B cell (primary cell): Measurements from ENCODE around the gene MAGED2.

ENCODE experiments used
- EZH2 ChIP-seq: IDR thresholded peaks from 2 replicates; pipeline ENCODE4 v1.6.1; 2012; ENCODE audit warnings: borderline replicate concordance, low read depth, mild to moderate bottlenecking, moderate library complexity, low read length; ENCODE audit not compliant: insufficient read depth, poor library complexity, severe bottlenecking
- TF ChIP-seq, protein P1 (sequence below): fragments of 200-600 bp; IDR thresholded peaks from one replicate; pipeline ENCODE4 v1.8.0; 2022; ENCODE audit warnings: antibody characterized with exemption, mild to moderate bottlenecking

GRCh38 chrX:54838583-54838982, 31.0 kb downstream of the MAGED2 start:
- TF ChIP-seq, protein P1, sequence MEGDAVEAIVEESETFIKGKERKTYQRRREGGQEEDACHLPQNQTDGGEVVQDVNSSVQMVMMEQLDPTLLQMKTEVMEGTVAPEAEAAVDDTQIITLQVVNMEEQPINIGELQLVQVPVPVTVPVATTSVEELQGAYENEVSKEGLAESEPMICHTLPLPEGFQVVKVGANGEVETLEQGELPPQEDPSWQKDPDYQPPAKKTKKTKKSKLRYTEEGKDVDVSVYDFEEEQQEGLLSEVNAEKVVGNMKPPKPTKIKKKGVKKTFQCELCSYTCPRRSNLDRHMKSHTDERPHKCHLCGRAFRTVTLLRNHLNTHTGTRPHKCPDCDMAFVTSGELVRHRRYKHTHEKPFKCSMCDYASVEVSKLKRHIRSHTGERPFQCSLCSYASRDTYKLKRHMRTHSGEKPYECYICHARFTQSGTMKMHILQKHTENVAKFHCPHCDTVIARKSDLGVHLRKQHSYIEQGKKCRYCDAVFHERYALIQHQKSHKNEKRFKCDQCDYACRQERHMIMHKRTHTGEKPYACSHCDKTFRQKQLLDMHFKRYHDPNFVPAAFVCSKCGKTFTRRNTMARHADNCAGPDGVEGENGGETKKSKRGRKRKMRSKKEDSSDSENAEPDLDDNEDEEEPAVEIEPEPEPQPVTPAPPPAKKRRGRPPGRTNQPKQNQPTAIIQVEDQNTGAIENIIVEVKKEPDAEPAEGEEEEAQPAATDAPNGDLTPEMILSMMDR, result no peak
- TF ChIP-seq EZH2, result no peak
